Jurkat, Clone E6-1 (cell line): ENCODE results near the gene APOC3.
"Not testable (repeated sequence)": the region's sequence is repeated elsewhere in the genome, so short reads cannot be mapped to it uniquely, and the experiment has no call there.

Experiments
- DNase-seq: peaks from one replicate; pipeline ENCODE4 v3.0.0-alpha.2; 2011; ENCODE audit warnings: low read depth, low spot score
- H3K4me3 ChIP-seq: 2 replicates; pipeline ENCODE4 v1.5.1; 2011; ENCODE audit warnings: mild to moderate bottlenecking, low read length, control low read depth, moderate library complexity

The APOC3 gene

GRCh38 chr11:116800610-116801009 is 29.1 kb upstream of the APOC3 start:
- no peak overlapping the region for H3K4me3 ChIP-seq
- no peak for DNase-seq

- not testable (repeated sequence) for DNase-seq, H3K4me3 ChIP-seq
Measured at GRCh38 chr11:116801662-116802061, 28.0 kb upstream of the APOC3 start.

GRCh38 chr11:116804001-116804400 is 25.7 kb upstream of the APOC3 start:
- no peak overlapping the region for H3K4me3 ChIP-seq

GRCh38 chr11:116807601-116808261 is 22.0 kb upstream of the APOC3 start:
- no peak for DNase-seq
- no peak overlapping the region for H3K4me3 ChIP-seq

More at GRCh38 chr11:116804001-116804400, 25.7 kb upstream of the APOC3 start:
- DNase-seq, result no peak

GRCh38 chr11:116808262-116809175 is 21.2 kb upstream of the APOC3 start:
- H3K4me3 ChIP-seq, result no peak overlapping the region
- no peak for DNase-seq

GRCh38 chr11:116811194-116811593 is 18.5 kb upstream of the APOC3 start:
- DNase-seq, result no peak

GRCh38 chr11:116812109-116812508 is 17.6 kb upstream of the APOC3 start:
- DNase-seq, result no peak
- no peak overlapping the region for H3K4me3 ChIP-seq

More at GRCh38 chr11:116811194-116811593, 18.5 kb upstream of the APOC3 start:
- H3K4me3 ChIP-seq, result no peak overlapping the region

GRCh38 chr11:116813170-116813569 is 16.5 kb upstream of the APOC3 start:
- no peak for DNase-seq

GRCh38 chr11:116813781-116814471 is 15.8 kb upstream of the APOC3 start:
- no peak overlapping the region for H3K4me3 ChIP-seq
- DNase-seq, result no peak

More at GRCh38 chr11:116813170-116813569, 16.5 kb upstream of the APOC3 start:
- no peak overlapping the region for H3K4me3 ChIP-seq

GRCh38 chr11:116814502-116814901 is 15.2 kb upstream of the APOC3 start:
- H3K4me3 ChIP-seq, result no peak overlapping the region
- no peak for DNase-seq

- H3K4me3 ChIP-seq, result no peak overlapping the region
- no peak for DNase-seq
Measured at GRCh38 chr11:116819049-116819448, 10.7 kb upstream of the APOC3 start.

GRCh38 chr11:116821050-116821918 is 8.4 kb upstream of the APOC3 start:
- H3K4me3 ChIP-seq, result no peak overlapping the region
- DNase-seq, result no peak

- H3K4me3 ChIP-seq, result no peak overlapping the region
- no peak for DNase-seq
Measured at GRCh38 chr11:116822575-116822974, 7.1 kb upstream of the APOC3 start.

- no peak for DNase-seq
- no peak within 1 kb of the TSS for H3K4me3 ChIP-seq
Measured at GRCh38 chr11:116823031-116823843, 6.5 kb upstream of the APOC3 start, which contains the start of gene APOA4. Gene APOA4 (minus strand): TSS chr11:116823304. CDS start chr11:116823191, 113 bp downstream.

GRCh38 chr11:116825434-116825833 is 4.3 kb upstream of the APOC3 start:
- DNase-seq, result no peak
- H3K4me3 ChIP-seq, result no peak overlapping the region

GRCh38 chr11:116825854-116826750 is 3.6 kb upstream of the APOC3 start:
- no peak for DNase-seq
- H3K4me3 ChIP-seq, result no peak overlapping the region
